Central memory CD8-positive, alpha-beta T cell (primary cell): ENCODE measurements around the gene ELMO1.

Source experiments
- ATAC-seq: fragments of 150-1000 bp; cut with Tn5 transposase; replicated peaks from 2 replicates; pipeline ENCODE4 v1.10.0; 2022; ENCODE audit warnings: mild to moderate bottlenecking, moderate FRiP score, moderate number of reproducible peaks; ENCODE audit not compliant: poor library complexity, severe bottlenecking; ENCODE audit errors: extremely low read depth
- DNase-seq, 2 donors: peaks; one replicate each; pipeline ENCODE4 v3.0.0; 2021; ENCODE audit warnings: low spot score in 2 of 2
- H3K27ac Mint-ChIP-seq: one replicate; pipeline ENCODE4 v1.8.0; 2022; ENCODE audit warnings: low read depth, mild to moderate bottlenecking, moderate library complexity, mixed read lengths
- H3K27me3 Mint-ChIP-seq: one replicate; pipeline ENCODE4 v1.8.0; 2022; ENCODE audit warnings: mixed read lengths
- H3K36me3 Mint-ChIP-seq: one replicate; pipeline ENCODE4 v1.8.0; 2022; ENCODE audit warnings: mild to moderate bottlenecking, moderate library complexity, mixed read lengths; ENCODE audit not compliant: insufficient read depth
- H3K4me1 Mint-ChIP-seq: one replicate; pipeline ENCODE4 v1.8.0; 2022; ENCODE audit warnings: mixed read lengths
- H3K4me3 Mint-ChIP-seq: one replicate; pipeline ENCODE4 v1.8.0; 2022; ENCODE audit warnings: mild to moderate bottlenecking, moderate library complexity, mixed read lengths
- H3K9me3 Mint-ChIP-seq: one replicate; pipeline ENCODE4 v1.8.0; 2022; ENCODE audit warnings: mixed read lengths

The ELMO1 gene

DNA sequence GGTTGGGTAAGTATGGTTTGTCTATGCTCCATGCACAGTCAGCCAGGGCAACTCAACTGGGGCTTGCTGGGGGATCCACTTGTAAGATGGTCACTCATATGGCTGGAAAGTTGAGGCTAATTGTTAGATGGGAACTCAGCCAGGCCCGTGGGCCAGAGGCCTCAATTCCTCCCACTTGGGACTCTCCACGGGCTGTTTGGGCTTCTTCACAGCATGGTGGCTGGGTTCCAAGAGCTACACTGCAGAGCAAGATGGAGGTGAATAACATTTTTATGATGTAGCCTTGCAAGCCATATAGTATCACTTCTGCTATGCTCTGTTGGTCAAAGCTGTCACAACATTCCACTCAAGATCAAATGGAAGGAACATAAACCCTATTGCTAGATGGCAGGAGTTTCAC lies 39.2 kb downstream of the ELMO1 start:
- no peak for DNase-seq
- Mint-ChIP-seq H3K9me3 (peaks cover 5% of the 10 kb centered on the region), H3K27ac (no peak overlapping the region), H3K4me1 (peaks cover 52% of the 10 kb centered on the region), H3K4me3 (peak overlapping the region; percentile 69), H3K36me3 (peaks cover 5% of the 10 kb centered on the region), H3K27me3 (no peaks in the 10 kb centered on the region)
- ATAC-seq: no peak

DNA sequence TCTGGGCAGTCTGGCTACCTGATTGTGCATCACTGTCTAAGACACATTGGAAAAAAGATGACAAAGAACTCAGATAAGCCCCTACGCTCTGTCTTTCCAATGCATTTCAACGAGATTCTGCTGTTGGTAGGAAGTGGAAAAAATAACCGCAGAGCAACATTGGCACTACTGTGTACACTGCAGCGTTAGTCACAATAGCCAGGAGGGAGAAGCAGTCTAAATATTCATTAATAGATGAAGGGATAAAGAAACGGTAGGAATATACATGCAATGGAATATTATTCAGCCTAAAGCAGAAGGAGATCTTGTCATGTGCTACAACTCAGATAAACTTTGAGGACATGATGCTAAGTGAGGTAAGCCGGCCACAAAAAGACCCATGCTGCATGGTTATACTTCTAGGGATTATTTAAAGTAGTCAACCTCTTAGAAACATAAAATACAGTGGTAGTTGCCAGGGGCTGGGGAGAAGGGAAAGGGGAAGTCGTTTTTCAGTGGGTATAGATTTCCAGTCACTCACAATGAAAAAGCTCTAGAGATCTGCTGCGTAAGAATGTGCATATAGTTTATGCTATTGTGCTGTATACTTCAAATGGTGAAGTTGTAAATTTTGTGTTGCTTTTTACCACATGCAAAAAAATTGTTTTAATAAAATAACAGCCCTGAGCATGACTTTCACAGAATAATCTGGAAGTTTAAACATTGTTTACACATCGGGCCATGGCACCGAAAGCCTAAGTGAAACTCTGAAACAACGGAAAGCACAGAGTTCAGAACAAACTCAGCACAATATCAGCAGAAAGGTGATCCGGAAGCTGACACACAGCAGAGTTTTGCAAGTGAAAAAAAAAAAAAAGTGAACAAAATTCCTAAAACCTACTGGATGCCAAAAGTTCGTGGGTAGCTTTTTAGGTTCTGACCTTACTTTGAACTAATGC lies 40.1 kb downstream of the ELMO1 start:
- no peaks in the 10 kb centered on the region for H3K27me3 Mint-ChIP-seq
- ATAC-seq (peak; percentile 56), DNase-seq (no peak)
- H3K36me3 Mint-ChIP-seq: peaks cover 5% of the 10 kb centered on the region
- peaks cover 5% of the 10 kb centered on the region for H3K9me3 Mint-ChIP-seq
- H3K27ac Mint-ChIP-seq: peak overlapping the region; percentile 67
- peak overlapping the region; percentile 69 for H3K4me3 Mint-ChIP-seq
- peaks cover 57% of the 10 kb centered on the region for H3K4me1 Mint-ChIP-seq

DNA sequence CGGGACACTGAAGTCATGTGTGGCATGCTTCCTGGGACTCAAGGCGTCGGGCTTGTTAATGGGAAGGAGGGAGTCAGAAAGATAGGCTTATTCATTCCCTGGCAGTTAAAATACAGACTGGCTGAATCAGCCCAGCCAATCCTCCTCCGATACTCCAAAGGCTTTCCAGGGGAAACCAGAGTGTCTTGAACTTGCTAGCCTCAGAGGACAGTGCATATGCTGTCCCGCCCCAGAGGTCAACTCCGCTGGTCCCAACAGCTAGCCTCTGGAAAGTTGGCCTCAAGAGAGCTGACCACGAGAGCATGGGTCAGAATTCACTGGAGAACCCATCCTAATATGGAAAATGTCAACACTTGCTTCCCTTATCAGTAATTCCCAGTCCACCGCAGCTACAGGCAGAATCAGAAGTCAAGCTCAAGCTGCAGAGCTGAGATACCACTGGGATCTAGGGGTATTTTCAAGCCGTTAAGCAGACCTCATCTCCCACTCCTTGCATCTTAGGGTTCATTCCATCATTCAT lies 43.0 kb downstream of the ELMO1 start:
- DNase-seq: no peak
- Mint-ChIP-seq H3K27me3 (no peaks in the 10 kb centered on the region), H3K9me3 (no peaks in the 10 kb centered on the region), H3K36me3 (peaks cover 4% of the 10 kb centered on the region), H3K4me3 (no peak overlapping the region), H3K4me1 (peaks cover 36% of the 10 kb centered on the region), H3K27ac (no peak overlapping the region)
- ATAC-seq: no peak

DNA sequence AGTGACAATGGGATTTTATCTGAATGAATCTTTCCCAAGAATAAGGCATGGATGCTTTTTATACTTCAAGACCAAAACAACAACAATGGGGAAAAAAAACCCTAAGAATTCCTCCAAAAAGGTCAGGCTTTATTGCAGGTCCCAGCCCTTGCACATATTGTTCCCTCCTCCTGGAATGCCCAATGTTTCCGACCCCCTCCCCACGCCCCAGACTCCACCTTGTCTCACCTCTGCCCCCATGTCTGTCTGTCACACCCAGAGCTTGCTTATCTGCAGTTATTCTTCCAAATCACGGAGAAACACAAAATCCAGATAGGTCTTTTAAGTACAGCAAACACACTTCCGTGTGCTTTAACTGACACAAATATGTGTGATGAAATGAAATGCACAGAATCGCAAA lies 43.5 kb downstream of the ELMO1 start:
- Mint-ChIP-seq H3K36me3 (peaks cover 4% of the 10 kb centered on the region), H3K27me3 (no peaks in the 10 kb centered on the region), H3K9me3 (no peaks in the 10 kb centered on the region), H3K27ac (no peak overlapping the region), H3K4me1 (peaks cover 31% of the 10 kb centered on the region), H3K4me3 (no peak overlapping the region)
- DNase-seq (no peak), ATAC-seq (no peak)

DNA sequence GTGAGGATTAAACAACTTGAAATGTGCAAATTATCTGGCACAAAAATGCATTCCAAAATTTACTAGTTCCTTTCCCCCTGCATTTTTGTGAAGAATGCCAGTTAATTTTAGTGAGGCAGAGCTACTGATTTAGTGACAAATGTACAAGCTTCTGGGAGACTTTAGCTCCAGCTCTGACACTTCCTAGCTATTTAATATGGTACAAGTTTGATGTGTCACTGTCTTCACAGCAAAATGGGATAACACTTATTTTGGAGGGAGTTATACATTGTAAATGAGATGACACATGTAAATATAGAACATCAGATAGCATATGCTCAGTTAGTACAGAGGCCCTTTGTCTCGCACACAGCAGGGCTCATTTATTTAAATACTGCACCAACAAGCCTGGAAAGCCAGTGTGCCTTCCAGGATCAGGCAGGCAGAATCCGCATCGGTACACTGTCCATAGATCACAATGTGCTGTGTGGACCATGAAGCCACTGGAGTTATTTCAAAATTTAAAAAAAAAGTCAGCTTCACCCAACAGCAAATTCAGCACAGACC lies 48.7 kb downstream of the ELMO1 start:
- H3K4me3 Mint-ChIP-seq: no peak overlapping the region
- no peak for DNase-seq
- H3K27me3 Mint-ChIP-seq: no peaks in the 10 kb centered on the region
- ATAC-seq: no peak
- H3K9me3 Mint-ChIP-seq: no peaks in the 10 kb centered on the region
- H3K27ac Mint-ChIP-seq: no peak overlapping the region
- H3K36me3 Mint-ChIP-seq: peaks cover 5% of the 10 kb centered on the region
- peaks cover 37% of the 10 kb centered on the region for H3K4me1 Mint-ChIP-seq

DNA sequence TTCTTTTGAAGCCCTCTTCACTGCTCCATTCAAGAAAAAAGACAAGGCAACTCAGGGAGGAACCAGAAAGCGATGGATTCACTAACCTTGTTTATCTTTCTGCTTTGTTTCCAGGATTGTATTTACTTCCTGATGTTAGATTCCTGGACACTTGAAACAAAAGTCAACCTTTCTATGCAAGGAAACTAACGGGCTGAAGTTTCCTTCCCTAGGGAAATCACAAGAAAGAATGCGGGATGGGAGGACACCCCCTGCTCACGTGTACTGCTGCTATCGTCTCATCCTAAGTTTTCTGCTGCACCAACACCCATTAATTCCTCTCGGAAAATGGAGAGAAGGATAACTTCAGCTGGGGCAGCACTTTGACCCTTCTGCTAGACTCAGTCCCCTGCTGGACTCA lies 50.3 kb downstream of the ELMO1 start:
- H3K36me3 Mint-ChIP-seq: peaks cover 7% of the 10 kb centered on the region
- H3K9me3 Mint-ChIP-seq: no peaks in the 10 kb centered on the region
- DNase-seq: no peak
- no peak overlapping the region for H3K27ac Mint-ChIP-seq
- H3K27me3 Mint-ChIP-seq: no peaks in the 10 kb centered on the region
- peaks cover 47% of the 10 kb centered on the region for H3K4me1 Mint-ChIP-seq
- no peak for ATAC-seq
- no peak overlapping the region for H3K4me3 Mint-ChIP-seq

DNA sequence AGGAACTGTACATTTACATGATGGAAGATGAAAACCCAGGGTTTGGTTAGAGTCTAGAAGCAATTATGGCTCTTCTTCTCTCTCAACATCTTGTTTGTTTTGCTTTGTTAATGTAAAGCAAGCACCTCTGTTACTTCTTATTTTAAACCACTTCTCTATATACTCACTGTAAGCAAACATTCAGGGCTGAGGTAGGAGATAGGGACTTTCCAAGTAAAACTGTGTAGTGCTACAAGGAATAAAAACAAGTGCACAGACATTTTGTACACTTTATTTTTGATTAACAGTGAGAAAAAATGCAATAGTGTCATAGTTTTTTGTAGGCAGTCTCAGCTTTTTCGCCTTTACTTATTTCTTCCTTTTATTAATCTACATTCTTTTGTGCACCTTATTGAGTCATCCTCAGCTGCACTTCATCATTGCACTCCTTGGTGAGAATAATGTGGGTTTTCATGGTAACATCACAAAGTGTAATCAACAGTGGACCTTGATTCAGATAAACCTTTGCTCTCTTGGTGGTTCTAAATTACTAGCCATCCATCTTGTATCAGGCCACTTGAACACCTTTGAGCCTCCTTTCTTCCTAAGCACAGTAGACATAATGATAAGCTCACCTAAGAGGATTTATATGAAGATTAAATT lies 52.9 kb downstream of the ELMO1 start:
- Mint-ChIP-seq H3K27me3 (no peaks in the 10 kb centered on the region), H3K27ac (no peak overlapping the region), H3K36me3 (peaks cover 8% of the 10 kb centered on the region), H3K9me3 (no peaks in the 10 kb centered on the region), H3K4me3 (no peak overlapping the region), H3K4me1 (peaks cover 65% of the 10 kb centered on the region)
- ATAC-seq: no peak
- DNase-seq: no peak

DNA sequence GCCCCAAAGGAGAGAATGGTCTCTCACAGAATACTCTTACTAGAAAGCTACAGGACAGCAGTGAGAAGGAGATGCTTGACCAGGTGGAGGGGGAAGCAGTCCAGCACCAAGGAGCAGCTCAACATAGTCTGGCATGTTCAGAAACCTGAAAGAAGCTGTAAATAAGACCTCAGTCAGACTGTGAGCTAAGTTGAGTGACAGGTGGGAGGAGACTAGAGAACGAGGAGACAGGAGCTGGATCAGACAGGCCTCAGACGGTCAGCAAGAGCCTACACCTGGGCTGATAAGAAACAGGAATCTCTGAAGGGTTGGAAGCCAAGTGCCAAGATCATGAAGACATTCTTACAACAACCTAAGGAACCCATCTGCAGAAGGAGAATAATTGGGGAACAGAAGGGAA lies 54.5 kb downstream of the ELMO1 start:
- no peak for DNase-seq
- H3K27me3 Mint-ChIP-seq: no peaks in the 10 kb centered on the region
- ATAC-seq: no peak
- peaks cover 72% of the 10 kb centered on the region for H3K4me1 Mint-ChIP-seq
- peak overlapping the region; percentile 42 for H3K27ac Mint-ChIP-seq
- H3K4me3 Mint-ChIP-seq: no peak overlapping the region
- H3K9me3 Mint-ChIP-seq: no peaks in the 10 kb centered on the region
- peaks cover 8% of the 10 kb centered on the region for H3K36me3 Mint-ChIP-seq

DNA sequence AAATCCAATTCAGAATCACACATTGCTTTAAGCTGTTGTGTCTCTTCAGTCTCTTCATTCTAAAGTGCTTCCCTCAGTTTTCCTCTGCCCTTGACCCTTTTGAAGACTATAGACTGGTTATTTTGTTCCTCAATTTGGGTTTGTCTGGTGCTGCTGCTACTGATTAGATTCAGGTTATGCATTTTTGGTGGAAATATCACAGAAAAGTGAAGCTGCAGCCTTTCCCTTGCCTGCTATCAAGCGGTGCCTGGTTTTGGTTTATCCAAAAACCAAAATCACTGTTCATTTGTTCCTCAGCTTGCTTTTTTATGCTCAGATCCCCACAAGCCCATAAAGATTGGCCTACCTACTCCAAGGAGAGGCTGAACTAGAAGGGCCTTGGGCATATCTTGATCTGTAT lies 55.2 kb downstream of the ELMO1 start:
- ATAC-seq (no peak), DNase-seq (no peak)
- Mint-ChIP-seq H3K4me1 (peaks cover 65% of the 10 kb centered on the region), H3K4me3 (no peak overlapping the region), H3K27me3 (no peaks in the 10 kb centered on the region), H3K9me3 (no peaks in the 10 kb centered on the region), H3K27ac (no peak overlapping the region), H3K36me3 (peaks cover 6% of the 10 kb centered on the region)

DNA sequence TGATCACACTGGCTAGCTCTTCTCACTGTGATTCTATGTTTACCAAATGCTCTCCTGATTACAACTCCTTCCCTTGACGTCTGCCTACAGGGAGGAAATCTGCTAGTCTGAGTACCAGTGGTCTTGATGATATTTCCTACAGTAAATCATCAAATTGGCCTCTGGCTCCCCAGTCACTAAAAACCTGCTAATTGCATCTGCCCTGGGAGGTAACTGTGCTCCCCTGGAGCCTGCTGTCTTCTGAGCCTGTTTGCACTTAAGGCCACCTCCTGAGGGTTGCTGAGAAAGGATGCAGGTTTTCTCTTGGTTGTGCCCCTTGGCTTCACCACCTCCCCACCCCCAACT lies 56.0 kb downstream of the ELMO1 start:
- H3K36me3 Mint-ChIP-seq: peaks cover 6% of the 10 kb centered on the region
- no peak overlapping the region for H3K4me3 Mint-ChIP-seq
- no peaks in the 10 kb centered on the region for H3K9me3 Mint-ChIP-seq
- ATAC-seq: no peak
- no peak overlapping the region for H3K27ac Mint-ChIP-seq
- H3K4me1 Mint-ChIP-seq: peaks cover 60% of the 10 kb centered on the region
- no peak for DNase-seq
- H3K27me3 Mint-ChIP-seq: no peaks in the 10 kb centered on the region

DNA sequence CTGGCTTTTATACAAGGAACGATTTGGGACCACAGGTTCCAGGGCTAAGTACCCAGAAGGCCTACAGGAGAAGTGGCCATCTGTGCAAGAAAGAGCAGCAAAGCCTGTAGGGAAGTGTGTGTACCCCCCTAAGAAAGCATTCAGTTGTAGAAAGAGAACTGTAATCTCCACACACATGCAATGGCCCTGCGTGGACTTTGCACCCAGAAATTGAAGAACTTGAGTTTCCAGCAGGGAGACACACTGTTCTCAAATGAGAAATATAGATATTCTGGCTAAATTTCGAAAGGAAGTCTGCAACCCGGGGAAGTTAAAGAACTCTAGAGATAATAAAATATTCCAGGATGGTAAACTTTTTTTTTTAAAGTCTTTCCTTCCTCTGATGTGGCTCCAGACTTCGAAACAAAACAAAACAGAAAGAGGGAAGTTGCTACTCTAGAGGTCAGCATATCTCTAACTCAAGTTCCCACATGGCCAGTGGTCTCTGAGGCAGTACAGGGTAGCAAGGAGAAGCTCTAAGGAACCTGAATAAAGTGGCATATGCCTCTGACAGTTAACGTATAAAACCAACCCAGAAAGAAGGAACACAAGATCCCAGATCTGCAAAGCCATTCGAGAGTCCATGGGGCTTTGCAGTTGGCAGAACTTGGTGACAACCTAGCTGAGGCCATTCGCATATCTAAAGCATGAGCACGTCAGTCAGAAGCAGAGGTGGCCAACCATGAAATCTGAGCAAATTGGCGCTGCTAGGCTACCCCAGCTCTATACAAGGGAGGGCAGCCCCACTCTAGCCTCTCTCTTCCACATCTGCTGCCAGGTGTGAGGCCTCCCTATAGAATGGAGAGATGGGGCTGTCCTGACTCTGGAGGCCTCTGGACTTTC lies 56.6 kb downstream of the ELMO1 start:
- H3K4me3 Mint-ChIP-seq: no peak overlapping the region
- no peak for ATAC-seq

DNA sequence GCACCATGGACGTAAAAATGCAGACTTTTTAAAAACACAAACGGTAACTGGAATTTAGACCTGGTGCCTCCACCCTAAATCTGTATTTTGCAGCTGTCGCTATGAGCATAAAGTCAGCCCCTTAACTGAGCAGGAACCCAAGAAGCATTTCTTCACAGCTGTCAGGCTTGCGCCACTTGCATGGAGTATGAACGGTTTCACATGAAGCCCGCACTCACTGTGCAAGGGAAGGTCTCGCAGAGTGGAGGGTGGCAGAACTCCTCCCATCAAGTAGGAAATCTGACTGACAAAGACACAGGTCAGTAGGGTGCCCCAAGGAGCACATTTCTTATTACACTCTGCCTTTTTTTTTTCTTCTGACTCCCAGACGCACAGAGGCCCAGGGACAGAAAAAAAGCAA lies 58.5 kb downstream of the ELMO1 start:
- no peak overlapping the region for H3K27ac Mint-ChIP-seq
- H3K27me3 Mint-ChIP-seq: no peaks in the 10 kb centered on the region
- H3K9me3 Mint-ChIP-seq: no peaks in the 10 kb centered on the region
- ATAC-seq: no peak
- H3K36me3 Mint-ChIP-seq: peaks cover 4% of the 10 kb centered on the region
- no peak for DNase-seq
- no peak overlapping the region for H3K4me3 Mint-ChIP-seq
- peaks cover 49% of the 10 kb centered on the region for H3K4me1 Mint-ChIP-seq

More for the DNA sequence above, 56.6 kb downstream of the ELMO1 start:
- no peak for DNase-seq
- H3K27ac Mint-ChIP-seq: no peak overlapping the region
- H3K4me1 Mint-ChIP-seq: peaks cover 58% of the 10 kb centered on the region
- H3K27me3 Mint-ChIP-seq: no peaks in the 10 kb centered on the region
- H3K36me3 Mint-ChIP-seq: peaks cover 6% of the 10 kb centered on the region
- no peaks in the 10 kb centered on the region for H3K9me3 Mint-ChIP-seq
